Stimulated activated CD8-positive, alpha-beta memory T cell treated with anti-CD3 and anti-CD28 coated beads, Interleukin-15, amount 100 ng/mL, for 24 hours (primary cell): Measurements from ENCODE around the gene LHX6.
A peak's percentile ranks its signal among the peaks of the same experiment; 100 is the strongest.

Experiments used
- DNase-seq: peaks from one replicate; pipeline ENCODE4 v3.0.0-alpha.2; 2020; ENCODE audit warnings: low read depth

The LHX6 gene

GRCh38 chr9:122190597-122191381, 38.0 kb downstream of the LHX6 start:
- no peak for DNase-seq

- no peak for DNase-seq
Observed at GRCh38 chr9:122188369-122188768, 40.4 kb downstream of the LHX6 start.

- DNase-seq = no peak
Observed at GRCh38 chr9:122186777-122187470, 41.8 kb downstream of the LHX6 start.

- no peak for DNase-seq
Observed at GRCh38 chr9:122186301-122186700, 42.5 kb downstream of the LHX6 start.

GRCh38 chr9:122184551-122184950, 44.2 kb downstream of the LHX6 start:
- DNase-seq = no peak

GRCh38 chr9:122183501-122183900, 45.3 kb downstream of the LHX6 start:
- DNase-seq = no peak

GRCh38 chr9:122180633-122181032, 48.1 kb downstream of the LHX6 start:
- DNase-seq = no peak

GRCh38 chr9:122179690-122180074, 49.1 kb downstream of the LHX6 start:
- no peak for DNase-seq

GRCh38 chr9:122179054-122179689, 49.6 kb downstream of the LHX6 start:
- DNase-seq = no peak

GRCh38 chr9:122176916-122177315, 51.8 kb downstream of the LHX6 start:
- no peak for DNase-seq

GRCh38 chr9:122173670-122174069, 55.1 kb downstream of the LHX6 start:
- no peak for DNase-seq

- DNase-seq = no peak
Observed at GRCh38 chr9:122172131-122172530, 56.6 kb downstream of the LHX6 start.

- DNase-seq = no peak
Observed at GRCh38 chr9:122168356-122168755, 60.4 kb downstream of the LHX6 start.

GRCh38 chr9:122164286-122164685, 64.5 kb downstream of the LHX6 start:
- DNase-seq = no peak

- no peak for DNase-seq
Observed at GRCh38 chr9:122162415-122162814, 66.3 kb downstream of the LHX6 start.

GRCh38 chr9:122159925-122160246, 68.9 kb downstream of the LHX6 start:
- no peak for DNase-seq

- peak; percentile 85 for DNase-seq
Observed at GRCh38 chr9:122159026-122159924, 69.5 kb downstream of the LHX6 start, which contains the start of the genes MORN5 and NDUFA8. MORN5 (plus strand) TSS chr9:122159908; CDS start chr9:122159973, 65 bp downstream. NDUFA8 (minus strand) TSS chr9:122159779; CDS start chr9:122159677, 102 bp downstream.

- DNase-seq = no peak
Observed at GRCh38 chr9:122158202-122158601, 70.6 kb downstream of the LHX6 start.

- no peak for DNase-seq
Observed at GRCh38 chr9:122155796-122156195, 73.0 kb downstream of the LHX6 start.
